Lung (tissue), 12 donors: Measurements from ENCODE around the gene MTSS2. TPM values are rescaled to one million over a fixed set of nuclear protein-coding genes. Genes with fewer than 3 reads are reported as not detected.
A peak's percentile ranks its signal among the peaks of the same experiment; 100 is the strongest.

Experiments used
- ATAC-seq: fragments of 200-7000 bp; cut with Tn5 transposase; one replicate; pipeline ENCODE4 v1.9.1; 2020; ENCODE audit warnings: moderate number of reproducible peaks; ENCODE audit not compliant: insufficient read depth, low FRiP score
- DNase-seq, 3 donors: peaks; one replicate each; pipeline ENCODE4 v3.0.0-alpha.2; 2013 to 2017
- H3K27ac ChIP-seq, 2 donors: one replicate each; pipeline ENCODE4 v1.5.1; 2013; ENCODE audit warnings: mild to moderate bottlenecking in 2 of 2, moderate library complexity in 2 of 2, control low read depth in 1 of 2, inconsistent platforms in 1 of 2, low read depth in 1 of 2, low read length in 1 of 2
- H3K27me3 ChIP-seq, 3 donors: one replicate each; pipeline ENCODE4 v1.5.1; 2013; ENCODE audit warnings: low read length in 2 of 3; ENCODE audit not compliant: control insufficient read depth in 3 of 3, insufficient read depth in 3 of 3
- H3K36me3 ChIP-seq, 4 donors: one replicate each; pipeline ENCODE4 v1.5.1; 2013; ENCODE audit warnings: low read length in 4 of 4, mild to moderate bottlenecking in 1 of 4, moderate library complexity in 1 of 4; ENCODE audit not compliant: control insufficient read depth in 4 of 4, insufficient read depth in 4 of 4
- H3K4me1 ChIP-seq, 5 donors: one replicate each; pipeline ENCODE4 v1.5.1; 2013; ENCODE audit warnings: low read length in 5 of 5, mild to moderate bottlenecking in 2 of 5, moderate library complexity in 1 of 5; ENCODE audit not compliant: control insufficient read depth in 5 of 5, insufficient read depth in 5 of 5
- H3K4me3 ChIP-seq: one replicate; pipeline ENCODE4 v1.5.1; 2013; ENCODE audit warnings: mild to moderate bottlenecking, control low read depth, moderate library complexity
- H3K9ac ChIP-seq, 2 donors: one replicate each; pipeline ENCODE4 v1.5.1; 2013; ENCODE audit warnings: low read length in 2 of 2, control low read depth in 1 of 2; ENCODE audit not compliant: insufficient read depth in 1 of 2
- H3K9me3 ChIP-seq, 4 donors: one replicate each; pipeline ENCODE4 v1.5.1; 2013; ENCODE audit warnings: low read length in 3 of 4, mild to moderate bottlenecking in 1 of 4, moderate library complexity in 1 of 4; ENCODE audit not compliant: control insufficient read depth in 4 of 4, insufficient read depth in 3 of 4
- CTCF ChIP-seq: IDR thresholded peaks from 2 replicates; pipeline ENCODE4 v1.5.1; 2012; ENCODE audit warnings: mild to moderate bottlenecking; ENCODE audit errors: control extremely low read depth, extremely low read depth
- WGBS, 2 donors: extraction: QIAGEN DNeasy Blood & Tissue Kit; methylation state at CpG; one replicate each; pipeline ENCODE4 v1.1.7; 2013; 5-methylcytosine and 5-hydroxymethylcytosine counted together
- polyA plus RNA-seq, 2 donors: library from polyadenylated mRNA; stranded (reverse); fragments of 200-250 nt; gene quantifications; one replicate each; pipeline ENCODE4 v1.2.1, GENCODE V29; 2013
- total RNA-seq, 2 donors: library from RNA; depleted of rRNA in 1 of 2; stranded (reverse); fragments of >200 nt in 1 of 2; gene quantifications; one replicate each; pipeline ENCODE4 v1.2.1, GENCODE V29; 2014 to 2021
- donor health status: control.
- donor health status: control.
- donor health status: Bipolar disorder and iron deficiency.
- donor health status: healthy.
- donor health status: DM: yes; HTN: yes; CAD: no.

MTSS2 gene
- total and polyA plus RNA-seq, 4 donors, result 40.6 to 91.3 (median 73.3) TPM

DNA sequence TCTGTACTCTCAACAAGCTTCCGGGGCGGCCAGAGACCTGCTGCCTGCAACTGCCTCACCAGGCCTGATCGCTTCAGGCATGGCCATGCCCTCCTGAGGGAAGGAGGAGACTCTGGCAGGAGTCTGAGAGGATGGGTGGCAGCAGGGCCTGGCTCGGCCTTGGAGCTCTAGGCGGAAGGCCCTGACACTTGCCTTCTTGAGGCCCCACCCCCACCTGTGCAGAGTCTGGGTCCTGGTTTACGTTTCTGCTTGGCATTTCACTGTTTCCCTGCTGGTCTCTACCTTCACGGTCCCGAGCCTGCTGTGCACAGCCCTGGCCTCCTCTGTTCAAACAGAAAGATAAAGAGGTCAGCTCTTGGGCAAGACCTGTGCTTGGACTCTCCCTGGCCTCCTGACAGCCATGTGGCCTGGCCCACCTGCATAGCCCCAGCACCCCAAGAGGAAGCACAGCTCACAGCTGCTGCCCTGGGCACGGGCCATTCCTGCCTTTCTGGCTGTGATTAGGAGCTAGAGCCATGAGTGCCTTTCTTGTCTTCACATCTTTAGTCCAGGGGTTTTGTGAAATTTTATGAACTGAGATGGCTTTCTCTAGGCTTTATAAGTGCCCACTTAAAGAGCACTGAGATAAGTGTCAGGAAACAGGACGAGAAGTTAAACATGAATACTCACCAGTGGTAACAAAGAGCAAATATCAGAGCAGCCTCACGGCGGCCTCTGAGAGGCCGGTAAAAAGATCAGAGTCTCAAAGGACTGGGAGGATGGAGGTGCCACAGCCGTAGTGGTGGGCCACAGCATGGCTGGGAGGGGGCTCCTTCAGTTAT lies 25.6 kb upstream of the MTSS2 start:
- 73 to 88% methylated on average over 14 of the region's 14 CpGs for WGBS, 2 donors
- ATAC-seq (no peak), DNase-seq (peak; percentile 40 to 63 (median 58))
- H3K4me1 ChIP-seq, result peaks cover 0 to 79% (median 50%) of the 10 kb centered on the region in 5 donors
- no peak overlapping the region for H3K4me3 ChIP-seq
- peaks cover 0 to 2% (median 0%) of the 10 kb centered on the region in 4 donors for H3K36me3 ChIP-seq
- TF ChIP-seq CTCF, result no peak
- H3K27ac ChIP-seq, result peak overlapping the region in 1 of 2 donors; percentile 57
- no peaks in the 10 kb centered on the region for H3K27me3 ChIP-seq
- H3K9me3 ChIP-seq, result no peaks in the 10 kb centered on the region
- no peak overlapping the region for H3K9ac ChIP-seq

GRCh38 chr16:70710422-70711210 lies 24.8 kb upstream of the MTSS2 start:
- no peak for ATAC-seq
- no peak for DNase-seq
- Histone ChIP-seq H3K27me3 (no peaks in the 10 kb centered on the region), H3K9me3 (no peaks in the 10 kb centered on the region), H3K4me3 (no peak overlapping the region), H3K36me3 (peaks cover 0 to 2% (median 0%) of the 10 kb centered on the region in 4 donors), H3K9ac (no peak overlapping the region), H3K27ac (peak overlapping the region in 1 of 2 donors; percentile 49), H3K4me1 (peaks cover 0 to 71% (median 43%) of the 10 kb centered on the region in 5 donors)
- WGBS, 2 donors, result 93 to 94% methylated on average over 31 of the region's 31 CpGs
- no peak for TF ChIP-seq CTCF

GRCh38 chr16:70709942-70710341 lies 24.1 kb upstream of the MTSS2 start:
- H3K9ac ChIP-seq, result no peak overlapping the region
- peaks cover 0 to 64% (median 40%) of the 10 kb centered on the region in 5 donors for H3K4me1 ChIP-seq

More at GRCh38 chr16:70709942-70710341, 24.1 kb upstream of the MTSS2 start:
- Histone ChIP-seq H3K27ac (peak overlapping the region in 1 of 2 donors; percentile 78), H3K4me3 (no peak overlapping the region), H3K36me3 (peaks cover 0 to 2% (median 0%) of the 10 kb centered on the region in 4 donors), H3K9me3 (no peaks in the 10 kb centered on the region), H3K27me3 (no peaks in the 10 kb centered on the region)
- WGBS, 2 donors, result 18 to 37% methylated on average over 6 to 7 of the region's 7 CpGs
- DNase-seq, result no peak
- TF ChIP-seq CTCF, result no peak
- ATAC-seq, result no peak
